ENCODE results near the gene RARA.

The RARA gene

GRCh38 chr17:40351359-40352236 is 42.6 kb downstream of the RARA start:
- peaks cover 19% of the 10 kb centered on the region for H3K4me1 ChIP-seq (ENCODE audit: insufficient read depth, low read length, poor library complexity, severe bottlenecking)
- no peaks in the 10 kb centered on the region for H4K20me1 ChIP-seq (ENCODE audit: insufficient read depth, low read length, poor library complexity, severe bottlenecking)
- no peak overlapping the region for H3K9ac ChIP-seq (ENCODE audit: low read depth, low read length, poor library complexity, severe bottlenecking)

GRCh38 chr17:40352237-40352778 is 43.3 kb downstream of the RARA start:
- H3K4me2 ChIP-seq (ENCODE audit: low read depth, low read length, poor library complexity, severe bottlenecking) = no peak overlapping the region
- peaks cover 12% of the 10 kb centered on the region for H3K4me1 ChIP-seq (ENCODE audit: insufficient read depth, low read length, poor library complexity, severe bottlenecking)
- TF ChIP-seq CTCF (conservative IDR thresholded peaks at IDR 0.05; ENCODE audit: low read length) (no peak), EZH2phosphoT487 (IDR thresholded peaks at IDR 0.05; ENCODE audit: borderline replicate concordance) (no peak)
- H3K27me3 ChIP-seq (ENCODE audit: insufficient read depth, low read length, poor library complexity, severe bottlenecking) = no peaks in the 10 kb centered on the region
- no peak overlapping the region for H3K4me3 ChIP-seq (ENCODE audit: low read length, poor library complexity, severe bottlenecking)
- H3K9me2 ChIP-seq (replicated peaks; ENCODE audit: low read depth, low read length) = no peaks in the 10 kb centered on the region
- no peaks in the 10 kb centered on the region for H3K9me3 ChIP-seq (ENCODE audit: insufficient read depth, low read depth, low read length)
- H3K79me2 ChIP-seq (ENCODE audit: insufficient read depth, low read length) = peaks cover 24% of the 10 kb centered on the region
- H2AFZ ChIP-seq (ENCODE audit: low read length) = no peak overlapping the region
- H3K9ac ChIP-seq (ENCODE audit: low read depth, low read length, poor library complexity, severe bottlenecking) = no peak overlapping the region
- peaks cover 49% of the 10 kb centered on the region; the same call in 1 of the 2 replicates for H3K36me3 ChIP-seq (ENCODE audit: insufficient read depth, low read length)
- no peaks in the 10 kb centered on the region for H3F3A ChIP-seq (ENCODE audit: low read depth)
- no peaks in the 10 kb centered on the region for H4K20me1 ChIP-seq (ENCODE audit: insufficient read depth, low read length, poor library complexity, severe bottlenecking)

More at GRCh38 chr17:40351359-40352236, 42.6 kb downstream of the RARA start:
- H3K27me3 ChIP-seq (ENCODE audit: insufficient read depth, low read length, poor library complexity, severe bottlenecking) = no peaks in the 10 kb centered on the region
- H3K4me2 ChIP-seq (ENCODE audit: low read depth, low read length, poor library complexity, severe bottlenecking) = no peak overlapping the region
- no peak overlapping the region for H3K4me3 ChIP-seq (ENCODE audit: low read length, poor library complexity, severe bottlenecking)
- H3K36me3 ChIP-seq (ENCODE audit: insufficient read depth, low read length) = peaks cover 49% of the 10 kb centered on the region; the same call in 1 of the 2 replicates
- TF ChIP-seq EZH2phosphoT487 (IDR thresholded peaks at IDR 0.05; ENCODE audit: borderline replicate concordance) (no peak), CTCF (conservative IDR thresholded peaks at IDR 0.05; ENCODE audit: low read length) (no peak)
- H3K79me2 ChIP-seq (ENCODE audit: insufficient read depth, low read length) = peaks cover 31% of the 10 kb centered on the region
- H2AFZ ChIP-seq (ENCODE audit: low read length) = no peak overlapping the region
- no peaks in the 10 kb centered on the region for H3K9me2 ChIP-seq (replicated peaks; ENCODE audit: low read depth, low read length)
- H3K9me3 ChIP-seq (ENCODE audit: insufficient read depth, low read depth, low read length) = no peaks in the 10 kb centered on the region
- no peaks in the 10 kb centered on the region for H3F3A ChIP-seq (ENCODE audit: low read depth)

- Histone ChIP-seq H2AFZ (ENCODE audit: low read length) (no peak overlapping the region), H3K36me3 (ENCODE audit: insufficient read depth, low read length) (peaks cover 49% of the 10 kb centered on the region; the same call in 1 of the 2 replicates), H3K4me3 (ENCODE audit: low read length, poor library complexity, severe bottlenecking) (no peak overlapping the region), H3K9ac (ENCODE audit: low read depth, low read length, poor library complexity, severe bottlenecking) (no peak overlapping the region), H3K9me2 (replicated peaks; ENCODE audit: low read depth, low read length) (no peaks in the 10 kb centered on the region), H3K4me2 (ENCODE audit: low read depth, low read length, poor library complexity, severe bottlenecking) (no peak overlapping the region), H3K4me1 (ENCODE audit: insufficient read depth, low read length, poor library complexity, severe bottlenecking) (peaks cover 7% of the 10 kb centered on the region), H3K9me3 (ENCODE audit: insufficient read depth, low read depth, low read length) (no peaks in the 10 kb centered on the region), H3F3A (ENCODE audit: low read depth) (no peaks in the 10 kb centered on the region), H4K20me1 (ENCODE audit: insufficient read depth, low read length, poor library complexity, severe bottlenecking) (no peaks in the 10 kb centered on the region), H3K27me3 (ENCODE audit: insufficient read depth, low read length, poor library complexity, severe bottlenecking) (no peaks in the 10 kb centered on the region), H3K79me2 (ENCODE audit: insufficient read depth, low read length) (peaks cover 18% of the 10 kb centered on the region; the same call in 1 of the 2 replicates)
- no peak for TF ChIP-seq EZH2phosphoT487 (IDR thresholded peaks at IDR 0.05; ENCODE audit: borderline replicate concordance)
- no peak for TF ChIP-seq CTCF (conservative IDR thresholded peaks at IDR 0.05; ENCODE audit: low read length)
Measured at GRCh38 chr17:40352779-40353394, 43.9 kb downstream of the RARA start.
